ENCODE data around the gene ASPHD1.

- TF ChIP-seq POLR2AphosphoS5 (IDR thresholded peaks at IDR 0.05), result no peak
- TF ChIP-seq, protein P1, sequence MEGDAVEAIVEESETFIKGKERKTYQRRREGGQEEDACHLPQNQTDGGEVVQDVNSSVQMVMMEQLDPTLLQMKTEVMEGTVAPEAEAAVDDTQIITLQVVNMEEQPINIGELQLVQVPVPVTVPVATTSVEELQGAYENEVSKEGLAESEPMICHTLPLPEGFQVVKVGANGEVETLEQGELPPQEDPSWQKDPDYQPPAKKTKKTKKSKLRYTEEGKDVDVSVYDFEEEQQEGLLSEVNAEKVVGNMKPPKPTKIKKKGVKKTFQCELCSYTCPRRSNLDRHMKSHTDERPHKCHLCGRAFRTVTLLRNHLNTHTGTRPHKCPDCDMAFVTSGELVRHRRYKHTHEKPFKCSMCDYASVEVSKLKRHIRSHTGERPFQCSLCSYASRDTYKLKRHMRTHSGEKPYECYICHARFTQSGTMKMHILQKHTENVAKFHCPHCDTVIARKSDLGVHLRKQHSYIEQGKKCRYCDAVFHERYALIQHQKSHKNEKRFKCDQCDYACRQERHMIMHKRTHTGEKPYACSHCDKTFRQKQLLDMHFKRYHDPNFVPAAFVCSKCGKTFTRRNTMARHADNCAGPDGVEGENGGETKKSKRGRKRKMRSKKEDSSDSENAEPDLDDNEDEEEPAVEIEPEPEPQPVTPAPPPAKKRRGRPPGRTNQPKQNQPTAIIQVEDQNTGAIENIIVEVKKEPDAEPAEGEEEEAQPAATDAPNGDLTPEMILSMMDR (IDR thresholded peaks at IDR 0.05), result no peak
- no peak for TF ChIP-seq POLR2A (IDR thresholded peaks at IDR 0.05; ENCODE audit: low read depth)
Measured at GRCh38 chr16:29909391-29909790, 9.1 kb downstream of the ASPHD1 start.
